B cell (primary cell): ENCODE results near the gene KBTBD13. TPM values are rescaled to one million over a fixed set of nuclear protein-coding genes. Genes with fewer than 3 reads are reported as not detected.

Experiments used
- ATAC-seq: fragments of 200-7000 bp; cut with Tn5 transposase; one replicate; pipeline ENCODE4 v1.10.0; 2021; ENCODE audit warnings: low read depth, mild to moderate bottlenecking, moderate number of reproducible peaks, moderate library complexity
- CTCF ChIA-PET: fragments of 350-600 bp; sonication (Branson Sonifier 250); formaldehyde crosslinking; loops from one replicate; lab custom pipeline; 2021; ENCODE audit warnings: antibody characterized with exemption, inconsistent platforms; lab: Charles Lee
- POLR2A ChIA-PET: fragments of 350-600 bp; sonication (Branson Sonifier 250); formaldehyde crosslinking; loops from one replicate; lab custom pipeline; 2021; ENCODE audit warnings: antibody characterized with exemption; lab: Charles Lee
- DNase-seq: peaks from one replicate; pipeline ENCODE4 v3.0.0; 2013
- H2AFZ ChIP-seq: 2 replicates; pipeline ENCODE4 v1.6.1; 2012; ENCODE audit warnings: mild to moderate bottlenecking, low read depth, low read length; ENCODE audit not compliant: insufficient read depth, poor library complexity, severe bottlenecking
- H3K27ac ChIP-seq, 2 donors: 1 replicate in 1 of 2; 2 replicates in 1 of 2; pipeline ENCODE4 v1.5.1; 2012 to 2013; ENCODE audit warnings: low read length in 2 of 2, mild to moderate bottlenecking in 2 of 2, moderate library complexity in 1 of 2
- H3K27me3 ChIP-seq, 4 experiments: fragments of 200-600 bp in 1 of 4; sonication (generic) in 1 of 4; replicated peaks in 1 of 4; 1 replicate in 2 of 4; 2 replicates in 2 of 4; pipeline versions ENCODE4 v1.6.1 to v1.7.0; 2013 to 2016; ENCODE audit warnings: low read length in 3 of 4, mild to moderate bottlenecking in 2 of 4, mixed read lengths in 1 of 4, moderate library complexity in 1 of 4; ENCODE audit not compliant: insufficient read depth in 4 of 4, control insufficient read depth in 3 of 4; ENCODE audit errors: control extremely low read depth in 1 of 4
- H3K36me3 ChIP-seq, 2 experiments: replicated peaks in 1 of 2; 1 replicate in 1 of 2; 2 replicates in 1 of 2; pipeline versions ENCODE4 v1.6.1 to v1.7.1; 2013; ENCODE audit warnings: low read length in 1 of 2; ENCODE audit not compliant: insufficient read depth in 2 of 2, control insufficient read depth in 1 of 2; ENCODE audit errors: control extremely low read depth in 1 of 2, extremely low read depth in 1 of 2
- H3K4me1 ChIP-seq, 2 donors: fragments of 200-600 bp in 1 of 2; sonication (generic) in 1 of 2; 1 replicate in 1 of 2; 2 replicates in 1 of 2; pipeline versions ENCODE4 v1.5.1 to v1.6.1; 2013 to 2017; ENCODE audit warnings: low read length in 2 of 2; ENCODE audit not compliant: control insufficient read depth in 2 of 2, insufficient read depth in 2 of 2
- H3K4me2 ChIP-seq: replicated peaks from 2 replicates; pipeline ENCODE3; 2012; ENCODE audit warnings: mild to moderate bottlenecking, low read depth, low read length; ENCODE audit not compliant: poor library complexity, severe bottlenecking
- H3K4me3 ChIP-seq, 5 experiments: fragments of 200-600 bp in 1 of 5; sonication (generic) in 1 of 5; 1 replicate in 3 of 5; 2 replicates in 2 of 5; pipeline versions ENCODE4 v1.5.1 to v1.7.0; 2011 to 2016; ENCODE audit warnings: low read length in 4 of 5, mild to moderate bottlenecking in 4 of 5, low read depth in 2 of 5, control low read depth in 1 of 5, moderate library complexity in 1 of 5; ENCODE audit not compliant: insufficient read depth in 1 of 5; ENCODE audit errors: control extremely low read depth in 1 of 5, extremely low read depth in 1 of 5
- H3K79me2 ChIP-seq: fragments of 200-600 bp; sonication (generic); one replicate; pipeline ENCODE4 v1.6.0; 2016; ENCODE audit warnings: low read length; ENCODE audit not compliant: control insufficient read depth, insufficient read depth
- H3K9ac ChIP-seq: fragments of 200-600 bp; sonication (generic); 2 replicates; pipeline ENCODE4 v1.6.1; 2017; ENCODE audit warnings: mild to moderate bottlenecking, low read length, moderate library complexity
- H3K9me3 ChIP-seq, 3 donors: one replicate each; pipeline versions ENCODE4 v1.6.1 to v1.7.1; 2013; ENCODE audit warnings: low read length in 2 of 3; ENCODE audit not compliant: control insufficient read depth in 2 of 3, insufficient read depth in 1 of 3; ENCODE audit errors: control extremely low read depth in 1 of 3
- H4K20me1 ChIP-seq: 2 replicates; pipeline ENCODE4 v1.6.0; 2012; ENCODE audit warnings: mild to moderate bottlenecking, low read length; ENCODE audit not compliant: insufficient read depth, control insufficient read depth, poor library complexity, severe bottlenecking
- H3K27ac Mint-ChIP-seq: one replicate; pipeline ENCODE4 v1.8.0; 2021; ENCODE audit warnings: mixed read lengths
- H3K27me3 Mint-ChIP-seq: one replicate; pipeline ENCODE4 v1.8.0; 2021; ENCODE audit warnings: mixed read lengths
- H3K4me1 Mint-ChIP-seq: one replicate; pipeline ENCODE4 v1.8.0; 2021; ENCODE audit warnings: mixed read lengths
- H3K4me3 Mint-ChIP-seq: one replicate; pipeline ENCODE4 v1.8.0; 2021; ENCODE audit warnings: mixed read lengths
- H3K9me3 Mint-ChIP-seq: one replicate; pipeline ENCODE4 v1.8.0; 2022; ENCODE audit warnings: mixed read lengths; ENCODE audit not compliant: insufficient read depth
- CTCF ChIP-seq: fragments of 200-600 bp; IDR thresholded peaks from one replicate; pipeline ENCODE4 v1.8.0; 2022; ENCODE audit warnings: antibody characterized with exemption, mild to moderate bottlenecking
- EZH2 ChIP-seq: IDR thresholded peaks from 2 replicates; pipeline ENCODE4 v1.6.1; 2012; ENCODE audit warnings: borderline replicate concordance, low read depth, mild to moderate bottlenecking, moderate library complexity, low read length; ENCODE audit not compliant: insufficient read depth, poor library complexity, severe bottlenecking
- WGBS: methylation state at CpG from one replicate; pipeline ENCODE4 v1.1.5; 2013; ENCODE audit warnings: missing lambda C conversion rate; ENCODE audit not compliant: insufficient coverage; 5-methylcytosine and 5-hydroxymethylcytosine counted together
- intact Hi-C: fragments of 100-400 bp; cut with micrococcal nuclease; formaldehyde crosslinking; loops from one replicate; pipeline ENCODE4 v1.10.0; 2022
- polyA minus RNA-seq: library from RNA; depleted of rRNA, polyadenylated mRNA; stranded (reverse); fragments of >200 nt; gene quantifications from 2 replicates; pipeline ENCODE4 v1.2.3, GENCODE V29; 2012
- polyA plus RNA-seq: library from polyadenylated mRNA; depleted of rRNA; stranded (reverse); fragments of >200 nt; gene quantifications from 2 replicates; pipeline ENCODE4 v1.2.3, GENCODE V29; 2012
- total RNA-seq, 2 donors: library from RNA; stranded (reverse); fragments of 120-200 nt in 1 of 2; gene quantifications; 1 replicate in 1 of 2; 2 replicates in 1 of 2; pipeline versions ENCODE4 v1.2.3 to v1.2.4, GENCODE V29; 2013 to 2022

Gene KBTBD13
- total RNA-seq = not detected in 2 replicates
- total RNA-seq (2013) = 0.05 TPM
- polyA plus RNA-seq = not detected in 2 replicates
- 0.07 TPM in 1 of 2 replicates, not detected in the other for polyA minus RNA-seq

- TF ChIP-seq EZH2 (no peak), CTCF (no peak)
- H4K20me1 ChIP-seq = no peaks in the 10 kb centered on the region
- CTCF ChIA-PET = interaction anchor here (0.6 to 4.1 kb wide), 4 partner anchors 11 to 1734 kb away, joined by 3 to 19 read pairs (median 6); no protein-coding TSS in a partner anchor
- H3K4me1 ChIP-seq = peaks cover 0 to 6% of the 10 kb centered on the region in 2 donors
- no peaks in the 10 kb centered on the region for H3K79me2 ChIP-seq
- H3K4me3 ChIP-seq = no peak within 1 kb of the TSS
- ATAC-seq (no peak), DNase-seq (no peak)
- Mint-ChIP-seq H3K9me3 (no peaks in the 10 kb centered on the region), H3K4me1 (peaks cover 9% of the 10 kb centered on the region), H3K4me3 (no peak within 1 kb of the TSS), H3K27ac (no peak within 1 kb of the TSS), H3K27me3 (peaks cover 39% of the 10 kb centered on the region)
- H3K9ac ChIP-seq = no peak within 1 kb of the TSS
- H3K27me3 ChIP-seq = peaks cover 0 to 23% (median 5%) of the 10 kb centered on the region in 4 experiments
- no peak within 1 kb of the TSS for H2AFZ ChIP-seq
- H3K27ac ChIP-seq = no peak within 1 kb of the TSS
- H3K36me3 ChIP-seq = no peaks in the 10 kb centered on the region
- peaks cover 0 to 8% (median 0%) of the 10 kb centered on the region in 3 donors for H3K9me3 ChIP-seq
- peak within 1 kb of the TSS; percentile 65 for H3K4me2 ChIP-seq
- 87% methylated on average over 72 of the region's 73 CpGs for WGBS
- POLR2A ChIA-PET = no interaction called here
- intact Hi-C loops = no loop called here
Observed at GRCh38 chr15:65076486-65077290, at the start of gene KBTBD13. Gene KBTBD13, plus strand, starts transcription at chr15:65076746. Its CDS starts 70 bp downstream, at chr15:65076816.

- H3K9me3 ChIP-seq = no peaks in the 10 kb centered on the region
- no peak overlapping the region for H3K9ac ChIP-seq
- 100% methylated on average over 2 of the region's 6 CpGs for WGBS
- peaks cover 2 to 14% of the 10 kb centered on the region in 2 experiments for H3K36me3 ChIP-seq
- H3K9me3 Mint-ChIP-seq = no peaks in the 10 kb centered on the region
- ChIA-PET POLR2A (no interaction called here), CTCF (no interaction called here)
- no peak overlapping the region for H3K4me2 ChIP-seq
- no peaks in the 10 kb centered on the region for H3K27me3 ChIP-seq
- TF ChIP-seq CTCF = no peak
- no peak for TF ChIP-seq EZH2
- H4K20me1 ChIP-seq = no peaks in the 10 kb centered on the region
- H3K27me3 Mint-ChIP-seq = no peaks in the 10 kb centered on the region
- peaks cover 13 to 14% of the 10 kb centered on the region in 2 donors for H3K4me1 ChIP-seq
- no peak overlapping the region for H3K27ac ChIP-seq
- H3K4me1 Mint-ChIP-seq = peaks cover 17% of the 10 kb centered on the region
- no peak overlapping the region for H3K27ac Mint-ChIP-seq
- H3K4me3 ChIP-seq = no peak overlapping the region
- H3K79me2 ChIP-seq = peaks cover 25% of the 10 kb centered on the region
- no peak overlapping the region for H2AFZ ChIP-seq
- DNase-seq (no peak), ATAC-seq (no peak)
- intact Hi-C loops = no loop called here
- H3K4me3 Mint-ChIP-seq = no peak overlapping the region
Observed at GRCh38 chr15:65026756-65027155, 49.8 kb upstream of the KBTBD13 start.
